PC-9 (cell line): ENCODE measurements around the gene RRP1. TPM values are rescaled to one million over a fixed set of nuclear protein-coding genes. Genes with fewer than 3 reads are reported as not detected.

Experiments
- BruUV-seq: library from RNA; stranded (reverse); fragments of 400-500 nt; replicated peaks from 2 replicates; lab custom pipeline; 2021; lab: Mats Ljungman, UMichigan
- CTCF ChIA-PET: fragments of 300-600 bp; sonication (Branson Sonifier 250); formaldehyde crosslinking; loops from one replicate; lab custom pipeline; 2022; ENCODE audit warnings: antibody characterized with exemption; lab: Charles Lee
- POLR2A ChIA-PET: fragments of 300-600 bp; sonication (Branson Sonifier 250); formaldehyde crosslinking; loops from one replicate; lab custom pipeline; 2022; ENCODE audit warnings: antibody characterized with exemption; ENCODE audit not compliant: unreplicated experiment; lab: Charles Lee
- DNase-seq, 2 experiments: peaks; one replicate each; pipeline versions ENCODE4 v3.0.0 to v3.0.0-alpha.2; 2015 to 2022; ENCODE audit warnings: mixed read lengths in 1 of 2
- H2AFZ ChIP-seq: fragments of 200-600 bp; sonication (generic); 2 replicates; pipeline ENCODE4 v1.8.1; 2017; ENCODE audit warnings: antibody characterized with exemption
- H3F3A ChIP-seq: fragments of 200-600 bp; sonication (generic); 2 replicates; pipeline ENCODE4 v1.8.1; 2017; ENCODE audit warnings: antibody characterized with exemption, mild to moderate bottlenecking, low read depth; ENCODE audit not compliant: insufficient read depth
- H3K27ac ChIP-seq: fragments of 200-600 bp; sonication (generic); 2 replicates; pipeline ENCODE4 v1.6.1; 2016; ENCODE audit warnings: mixed run types
- H3K27me3 ChIP-seq: fragments of 200-600 bp; sonication (generic); 2 replicates; pipeline ENCODE4 v1.6.1; 2016; ENCODE audit warnings: low read depth, mixed run types; ENCODE audit not compliant: insufficient read depth
- H3K36me3 ChIP-seq: fragments of 200-600 bp; sonication (generic); 2 replicates; pipeline ENCODE4 v1.6.1; 2016; ENCODE audit warnings: low read depth, mixed run types
- H3K4me1 ChIP-seq: fragments of 200-600 bp; sonication (generic); replicated peaks from 2 replicates; pipeline ENCODE4 v1.6.1; 2016; ENCODE audit warnings: mixed run types; ENCODE audit not compliant: insufficient read depth
- H3K4me2 ChIP-seq: fragments of 200-600 bp; sonication (generic); 2 replicates; pipeline ENCODE4 v1.6.1; 2017; ENCODE audit warnings: mixed run types
- H3K4me3 ChIP-seq: fragments of 200-600 bp; sonication (generic); 2 replicates; pipeline ENCODE4 v1.6.1; 2016; ENCODE audit warnings: mixed run types
- H3K79me2 ChIP-seq: fragments of 200-600 bp; sonication (generic); 2 replicates; pipeline ENCODE4 v1.6.1; 2017; ENCODE audit warnings: low read depth, mixed run types
- H3K9me2 ChIP-seq: fragments of 200-600 bp; sonication (generic); 2 replicates; pipeline ENCODE4 v1.8.1; 2017; ENCODE audit warnings: mild to moderate bottlenecking; ENCODE audit not compliant: insufficient read depth
- H3K9me3 ChIP-seq: fragments of 200-600 bp; sonication (generic); 2 replicates; pipeline ENCODE4 v1.8.1; 2016; ENCODE audit warnings: low read depth; ENCODE audit not compliant: insufficient read depth
- H4K20me1 ChIP-seq: fragments of 200-600 bp; sonication (generic); 2 replicates; pipeline ENCODE4 v1.8.1; 2017; ENCODE audit not compliant: insufficient read depth
- EZH2 ChIP-seq: fragments of 200-600 bp; sonication (generic); IDR thresholded peaks from 2 replicates; pipeline ENCODE4 v1.8.0; 2017; ENCODE audit warnings: antibody characterized with exemption, low read depth
- intact Hi-C: fragments of 100-400 bp; cut with micrococcal nuclease; formaldehyde crosslinking; loops from one replicate; pipeline ENCODE4 v1.10.0; 2022; ENCODE audit not compliant: unreplicated experiment
- total RNA-seq: library from RNA; stranded (reverse); gene quantifications from 2 replicates; pipeline ENCODE4 v1.2.3, GENCODE V29; 2021
- TF ChIP-seq, protein P1 (sequence below): fragments of 200-600 bp; sonication (generic); conservative IDR thresholded peaks from 2 replicates; pipeline ENCODE4 v1.6.1; 2017; ENCODE audit warnings: mixed run types, antibody characterized with exemption, mild to moderate bottlenecking, moderate library complexity

The RRP1 gene
- total RNA-seq, 1 experiment from 2014 or later: 24.9 TPM

GRCh38 chr21:43851593-43851992, 62.2 kb downstream of the RRP1 start:
- TF ChIP-seq, protein P1, sequence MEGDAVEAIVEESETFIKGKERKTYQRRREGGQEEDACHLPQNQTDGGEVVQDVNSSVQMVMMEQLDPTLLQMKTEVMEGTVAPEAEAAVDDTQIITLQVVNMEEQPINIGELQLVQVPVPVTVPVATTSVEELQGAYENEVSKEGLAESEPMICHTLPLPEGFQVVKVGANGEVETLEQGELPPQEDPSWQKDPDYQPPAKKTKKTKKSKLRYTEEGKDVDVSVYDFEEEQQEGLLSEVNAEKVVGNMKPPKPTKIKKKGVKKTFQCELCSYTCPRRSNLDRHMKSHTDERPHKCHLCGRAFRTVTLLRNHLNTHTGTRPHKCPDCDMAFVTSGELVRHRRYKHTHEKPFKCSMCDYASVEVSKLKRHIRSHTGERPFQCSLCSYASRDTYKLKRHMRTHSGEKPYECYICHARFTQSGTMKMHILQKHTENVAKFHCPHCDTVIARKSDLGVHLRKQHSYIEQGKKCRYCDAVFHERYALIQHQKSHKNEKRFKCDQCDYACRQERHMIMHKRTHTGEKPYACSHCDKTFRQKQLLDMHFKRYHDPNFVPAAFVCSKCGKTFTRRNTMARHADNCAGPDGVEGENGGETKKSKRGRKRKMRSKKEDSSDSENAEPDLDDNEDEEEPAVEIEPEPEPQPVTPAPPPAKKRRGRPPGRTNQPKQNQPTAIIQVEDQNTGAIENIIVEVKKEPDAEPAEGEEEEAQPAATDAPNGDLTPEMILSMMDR: no peak
- no peak for TF ChIP-seq EZH2
- H3K4me3 ChIP-seq: no peak overlapping the region
- no peaks in the 10 kb centered on the region for H3K79me2 ChIP-seq
- H3K4me1 ChIP-seq: no peaks in the 10 kb centered on the region
- ChIA-PET POLR2A (no interaction called here), CTCF (no interaction called here)
- DNase-seq: no peak
- no peaks in the 10 kb centered on the region for H3K36me3 ChIP-seq
- H2AFZ ChIP-seq: no peak overlapping the region
- H3F3A ChIP-seq: no peaks in the 10 kb centered on the region
- no peaks in the 10 kb centered on the region for H3K9me3 ChIP-seq
- no peaks in the 10 kb centered on the region for H4K20me1 ChIP-seq
- intact Hi-C loops: no loop called here
- peaks cover 4% of the 10 kb centered on the region; the same call in 1 of the 2 replicates for H3K27me3 ChIP-seq
- H3K4me2 ChIP-seq: no peak overlapping the region
- H3K27ac ChIP-seq: no peak overlapping the region
- BruUV-seq: no TSS peak
- no peaks in the 10 kb centered on the region for H3K9me2 ChIP-seq

GRCh38 chr21:43853851-43854772, 64.7 kb downstream of the RRP1 start:
- TF ChIP-seq EZH2: no peak
- TF ChIP-seq, protein P1: no peak
- intact Hi-C loops: no loop called here
- H3K9me3 ChIP-seq: no peaks in the 10 kb centered on the region
- 0 out of 2 replicates have a peak, but pooled peaks cover 3% of the 10 kb centered on the region for H3F3A ChIP-seq
- H3K27ac ChIP-seq: no peak overlapping the region
- H3K27me3 ChIP-seq: peaks cover 4% of the 10 kb centered on the region; the same call in 1 of the 2 replicates
- H2AFZ ChIP-seq: no peak overlapping the region
- no peak for DNase-seq
- no peaks in the 10 kb centered on the region for H3K36me3 ChIP-seq
- H3K4me3 ChIP-seq: no peak overlapping the region
- no peaks in the 10 kb centered on the region for H3K9me2 ChIP-seq
- H3K4me2 ChIP-seq: no peak overlapping the region
- BruUV-seq: no TSS peak
- ChIA-PET POLR2A (no interaction called here), CTCF (interaction anchor here (0.6 kb wide), 1 partner anchor 157 kb away, joined by 3 read pairs; no protein-coding TSS in a partner anchor)
- H3K4me1 ChIP-seq: peaks cover 6% of the 10 kb centered on the region; the same call in 1 of the 2 replicates
- no peaks in the 10 kb centered on the region for H4K20me1 ChIP-seq
- H3K79me2 ChIP-seq: no peaks in the 10 kb centered on the region

Other genes starting within 250 kb of the RRP1 start
- 4.6 and 7.3 TPM in 2 replicates for gene HSF2BP, start 130.1 kb upstream of the RRP1 start, total RNA-seq
- gene RRP1B, start 130.0 kb upstream of the RRP1 start, total RNA-seq: 26.1 and 26.3 TPM in 2 replicates
- 175 and 189 TPM in 2 replicates for gene PDXK, start 70.4 kb upstream of the RRP1 start, total RNA-seq
- 88.5 and 136 TPM in 2 replicates for gene CSTB, start 13.3 kb upstream of the RRP1 start, total RNA-seq
- gene AGPAT3, start 75.6 kb downstream of the RRP1 start, total RNA-seq: 39.0 and 41.2 TPM in 2 replicates
- gene TRAPPC10, start 222.7 kb downstream of the RRP1 start, total RNA-seq: 24.0 and 27.2 TPM in 2 replicates